Erythroblast (primary cell): ENCODE measurements around the gene SUSD3.

Experiments used
- GATA1 ChIP-seq: IDR thresholded peaks from 2 replicates; pipeline ENCODE4 v1.6.1; 2011; ENCODE audit warnings: low read depth, mild to moderate bottlenecking, control low read depth, low read length, moderate library complexity
- POLR2A ChIP-seq: IDR thresholded peaks from 2 replicates; pipeline ENCODE4 v1.6.1; 2011; ENCODE audit warnings: mild to moderate bottlenecking, low read length

DNA sequence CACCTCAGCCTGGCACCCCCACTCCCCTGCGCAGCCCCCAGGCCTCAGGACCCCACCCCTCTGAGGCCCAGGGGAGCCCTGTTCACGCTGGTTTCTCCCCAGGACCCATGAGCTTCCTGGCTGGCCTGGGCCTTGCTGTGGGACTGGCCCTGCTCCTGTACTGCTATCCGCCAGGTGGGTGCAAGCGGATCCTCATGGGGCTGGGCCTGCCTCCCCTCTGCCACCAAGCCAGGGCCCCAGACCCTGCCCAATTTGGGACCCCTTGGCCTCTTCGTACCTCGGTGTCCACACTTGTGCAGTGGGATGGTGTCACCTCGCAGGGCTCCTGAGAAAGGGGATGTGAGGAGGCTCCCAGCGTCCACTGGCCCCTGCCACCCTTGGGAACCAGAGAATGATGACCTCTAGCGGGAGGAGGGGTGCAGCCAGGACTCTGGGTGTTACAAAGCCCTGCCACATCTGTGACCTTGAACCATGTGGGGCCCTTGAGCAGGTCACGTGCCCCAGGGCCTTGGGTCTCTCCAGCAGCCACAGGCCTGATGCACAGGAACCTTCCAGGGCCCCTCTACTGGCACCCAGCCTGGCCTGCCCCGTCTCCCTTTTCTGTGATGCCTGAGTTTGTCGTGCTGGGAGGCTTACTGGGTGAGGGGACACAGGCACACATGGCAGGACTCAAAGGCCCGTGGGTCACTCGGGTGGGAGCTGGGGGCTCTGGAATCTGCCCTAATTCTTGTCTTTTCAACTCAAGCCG lies 53.8 kb downstream of the SUSD3 start:
- TF ChIP-seq POLR2A (no peak), GATA1 (no peak)
